HUDEP-2 (cell line): Measurements from ENCODE around the gene CAMTA1.

ENCODE experiments used
- DNase-seq, 76 experiments: peaks; one replicate each; lab custom pipeline; 2025; ENCODE audit not compliant: unreplicated experiment in 76 of 76; lab: John Stamatoyannopoulos, UW

CAMTA1 gene

DNA sequence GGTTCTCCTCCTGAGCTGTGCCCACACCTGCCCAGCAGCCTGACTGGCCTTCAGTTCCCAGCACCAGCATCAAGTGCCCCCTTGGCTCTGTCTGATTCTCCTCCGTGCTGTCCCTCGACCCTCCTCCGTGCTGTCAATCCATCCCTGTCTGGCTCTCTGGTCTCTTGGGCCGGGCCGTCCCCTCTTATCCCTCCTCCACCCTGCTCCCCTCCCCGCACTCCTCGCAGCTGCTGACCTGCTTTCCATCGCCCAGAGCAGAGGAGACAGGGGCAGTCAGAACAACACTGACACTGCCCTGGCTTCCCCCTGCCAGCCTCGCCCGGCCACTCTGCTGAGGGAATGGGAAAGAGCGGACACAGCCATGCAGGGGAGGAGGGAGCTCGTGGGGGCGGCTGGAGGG, 267.4 kb downstream of the CAMTA1 start:
- DNase-seq = no peak

DNA sequence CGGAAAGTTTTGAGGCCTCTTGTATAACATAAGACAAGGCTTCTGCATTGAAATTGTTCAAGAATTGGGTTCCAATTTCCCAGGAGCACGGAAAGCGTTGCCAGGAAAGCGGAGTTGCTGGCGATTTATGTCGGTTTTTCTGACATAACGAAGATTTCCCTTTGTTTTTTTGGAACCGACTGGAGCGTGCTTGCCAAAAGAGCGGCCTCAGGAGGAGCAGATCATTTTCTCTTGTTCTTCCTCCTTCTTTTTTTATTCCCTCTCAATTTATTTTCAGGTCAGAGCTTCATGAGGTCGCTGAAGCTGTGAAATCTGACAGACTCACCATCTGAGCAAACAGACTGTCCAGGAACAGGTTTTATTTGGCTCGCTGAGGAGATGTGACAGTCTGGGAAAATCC, 275.5 kb downstream of the CAMTA1 start:
- no peak for DNase-seq

GRCh38 chr1:7062346-7063061, 277.2 kb downstream of the CAMTA1 start:
- DNase-seq = no peak

GRCh38 chr1:7063981-7064380, 278.7 kb downstream of the CAMTA1 start:
- no peak for DNase-seq

GRCh38 chr1:7068552-7068951, 283.3 kb downstream of the CAMTA1 start:
- DNase-seq = no peak

GRCh38 chr1:7069931-7070330, 284.7 kb downstream of the CAMTA1 start:
- DNase-seq = no peak

GRCh38 chr1:7070389-7071029, 285.3 kb downstream of the CAMTA1 start:
- peak in 38 of 76 experiments; percentile 1 to 55 (median 16) for DNase-seq

GRCh38 chr1:7076117-7076516, 290.9 kb downstream of the CAMTA1 start:
- no peak for DNase-seq

DNA sequence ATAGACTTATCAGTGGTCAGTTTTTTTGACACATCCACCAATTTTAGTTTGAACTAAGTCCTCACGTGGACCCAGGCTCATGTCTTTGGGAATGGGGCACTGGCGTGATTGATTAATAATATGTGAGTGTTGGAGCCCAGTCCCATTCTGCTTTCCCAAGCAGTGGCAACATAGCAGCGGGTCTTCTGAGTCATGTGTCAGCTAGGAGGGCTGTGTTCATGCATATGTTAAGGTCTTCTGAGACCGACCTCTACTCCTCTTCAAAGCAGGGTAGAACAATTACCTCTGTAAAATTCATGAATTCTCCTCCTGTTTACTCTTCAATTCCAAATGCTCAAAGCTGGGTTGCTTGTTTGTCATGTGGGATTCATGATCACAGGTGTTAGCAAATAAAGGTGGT, 291.3 kb downstream of the CAMTA1 start:
- no peak for DNase-seq

GRCh38 chr1:7077136-7077535, 291.9 kb downstream of the CAMTA1 start:
- no peak for DNase-seq

DNA sequence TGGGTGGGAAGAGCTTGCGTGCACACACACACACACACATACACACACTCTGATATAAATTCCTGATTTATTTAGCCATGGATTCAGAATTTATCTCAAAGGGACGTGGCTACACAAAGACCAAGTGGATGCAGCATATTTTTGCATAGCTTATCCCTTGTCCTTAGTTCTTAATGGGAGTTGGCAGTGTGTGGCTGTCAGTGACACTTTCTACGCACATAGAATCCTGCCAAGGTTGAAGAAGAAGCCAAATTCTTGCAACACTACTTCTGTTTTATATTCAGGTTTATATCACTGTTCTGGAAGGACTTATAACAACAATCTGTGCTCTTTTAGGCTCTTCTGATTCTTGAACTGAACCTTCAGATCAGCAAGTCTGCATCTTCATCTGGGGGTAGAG, 292.7 kb downstream of the CAMTA1 start:
- no peak for DNase-seq

DNA sequence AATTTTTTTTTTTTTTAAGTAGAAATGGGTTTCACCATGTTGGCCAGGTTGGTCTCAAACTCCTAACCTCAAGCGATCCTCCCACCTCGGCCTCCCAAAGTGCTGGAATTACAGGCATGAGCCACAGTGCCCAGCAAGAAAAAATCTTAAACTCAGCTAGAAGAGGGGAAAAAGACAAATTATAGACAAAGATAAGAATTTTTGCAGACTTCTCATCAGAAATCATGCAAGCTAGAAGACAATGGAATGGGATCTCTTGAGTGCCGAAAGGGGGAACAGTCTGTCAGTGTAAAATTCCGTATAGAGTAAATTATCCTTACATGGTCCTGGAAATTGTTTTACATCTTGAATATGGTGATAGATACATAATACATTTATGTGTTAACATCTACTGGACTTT, 294.4 kb downstream of the CAMTA1 start:
- DNase-seq = no peak

DNA sequence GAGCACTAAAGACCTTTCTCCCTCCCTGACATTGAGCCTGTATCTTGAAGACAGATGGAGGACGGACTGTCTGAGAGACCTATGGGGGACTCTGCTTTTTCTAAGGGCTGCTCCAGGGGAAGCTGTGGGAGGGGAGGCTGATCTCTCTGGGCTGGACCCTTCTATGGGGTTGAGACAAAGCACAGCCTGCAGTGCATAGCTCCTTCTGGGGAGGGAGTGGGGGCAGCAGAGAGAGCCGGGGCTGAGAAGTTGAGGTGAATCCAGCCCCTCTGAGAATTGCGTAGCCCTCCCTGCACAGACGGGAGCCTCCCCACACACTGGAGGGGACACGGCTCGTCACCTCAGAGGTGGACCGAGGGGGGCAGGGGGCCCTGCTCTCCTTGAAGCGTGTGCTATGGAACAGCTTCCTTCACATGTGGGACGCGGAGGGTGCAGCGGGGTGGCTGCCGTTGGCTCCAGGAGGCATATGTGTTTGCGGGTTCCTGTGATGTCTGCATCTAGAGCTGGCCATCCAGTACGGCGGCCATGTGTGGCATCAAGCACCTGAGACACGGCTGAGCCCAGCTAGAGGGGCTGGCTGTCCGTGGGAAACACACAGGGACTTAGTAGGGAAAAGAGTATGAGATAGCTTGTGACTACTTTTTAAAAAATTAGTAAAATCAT, 299.1 kb downstream of the CAMTA1 start:
- DNase-seq = no peak

DNA sequence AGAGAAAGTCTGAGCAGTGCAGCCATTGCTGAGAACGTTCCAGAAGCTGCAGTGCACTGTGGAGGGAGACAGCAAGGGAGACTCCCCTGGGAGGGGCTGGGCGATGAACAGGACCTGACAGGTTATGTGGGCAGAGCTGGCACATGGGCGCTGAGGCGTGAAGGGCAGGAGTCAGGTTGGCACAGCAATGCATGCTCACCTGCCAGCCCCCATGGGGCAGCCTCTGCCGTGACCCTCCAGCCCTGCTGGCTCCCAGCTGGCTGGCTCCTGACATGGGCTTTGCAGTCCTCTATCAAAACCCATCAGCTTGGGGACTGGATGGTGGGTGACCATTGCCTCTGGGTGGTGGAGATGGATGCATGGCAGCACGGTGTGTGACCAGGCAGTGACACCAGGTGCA, 300.3 kb downstream of the CAMTA1 start:
- no peak for DNase-seq

- DNase-seq = no peak
These were observed 300.9 kb downstream of the CAMTA1 start for GRCh38 chr1:7086106-7086505.

DNA sequence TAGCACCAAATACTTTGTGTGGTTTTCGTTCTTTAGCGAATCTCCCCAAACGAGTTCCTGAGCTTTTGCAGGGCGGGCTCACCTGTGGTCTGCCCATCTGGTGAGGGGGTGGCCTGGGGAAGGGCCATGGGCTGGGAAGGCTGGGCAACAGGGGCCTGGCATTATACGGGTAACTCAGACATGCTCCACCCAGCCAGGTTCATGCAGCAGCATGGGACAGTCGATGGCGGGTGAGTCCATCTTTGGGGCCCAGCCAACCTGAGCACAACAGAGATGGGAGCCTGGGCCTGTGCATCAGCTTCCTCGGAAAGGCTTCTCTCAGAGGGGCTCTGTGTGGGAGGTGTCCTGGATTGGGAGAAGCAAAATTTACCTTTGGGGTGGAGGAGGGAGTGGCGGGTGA, 302.6 kb downstream of the CAMTA1 start:
- DNase-seq = no peak

GRCh38 chr1:7089497-7089896, 304.2 kb downstream of the CAMTA1 start:
- no peak for DNase-seq

DNA sequence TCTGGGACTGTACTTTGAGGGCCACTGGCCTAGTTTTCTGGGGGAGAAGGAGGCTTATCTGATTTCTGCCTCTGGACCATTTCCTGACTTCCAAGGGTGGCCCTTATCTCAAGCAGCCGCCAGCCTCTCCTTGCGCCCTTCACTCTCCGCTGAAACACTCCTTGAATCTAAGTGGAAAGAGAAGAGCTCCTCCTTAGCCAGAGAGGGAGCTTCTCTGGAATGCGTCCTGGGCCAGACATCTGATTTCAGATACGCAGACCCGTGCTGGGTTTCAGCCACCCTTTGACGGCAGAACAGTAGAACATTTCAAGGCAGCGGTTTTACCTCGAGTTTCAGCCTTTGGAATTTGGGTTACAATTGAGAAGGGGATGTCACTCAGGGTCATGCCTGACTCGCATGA, 308.0 kb downstream of the CAMTA1 start:
- no peak for DNase-seq

DNA sequence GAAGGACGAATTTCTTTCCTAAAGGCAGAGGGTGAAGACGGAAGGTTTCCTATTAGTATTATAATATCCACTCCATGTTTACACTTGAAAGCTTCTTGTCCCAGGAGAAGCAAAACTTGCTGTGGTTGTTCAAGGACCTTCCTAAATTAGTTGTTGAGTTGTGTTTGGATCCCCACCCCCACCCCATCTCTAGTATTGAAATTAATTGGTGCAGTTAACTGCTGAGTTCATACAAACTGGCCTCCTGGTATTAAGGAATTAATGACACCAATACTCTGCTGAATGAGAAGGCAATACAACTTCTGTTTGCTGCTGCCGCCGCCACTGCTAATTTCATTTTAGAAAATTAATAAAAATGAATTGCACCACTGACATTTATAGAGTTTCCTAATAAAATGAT, 308.8 kb downstream of the CAMTA1 start:
- no peak for DNase-seq

GRCh38 chr1:7094509-7094908, 309.3 kb downstream of the CAMTA1 start:
- no peak for DNase-seq

DNA sequence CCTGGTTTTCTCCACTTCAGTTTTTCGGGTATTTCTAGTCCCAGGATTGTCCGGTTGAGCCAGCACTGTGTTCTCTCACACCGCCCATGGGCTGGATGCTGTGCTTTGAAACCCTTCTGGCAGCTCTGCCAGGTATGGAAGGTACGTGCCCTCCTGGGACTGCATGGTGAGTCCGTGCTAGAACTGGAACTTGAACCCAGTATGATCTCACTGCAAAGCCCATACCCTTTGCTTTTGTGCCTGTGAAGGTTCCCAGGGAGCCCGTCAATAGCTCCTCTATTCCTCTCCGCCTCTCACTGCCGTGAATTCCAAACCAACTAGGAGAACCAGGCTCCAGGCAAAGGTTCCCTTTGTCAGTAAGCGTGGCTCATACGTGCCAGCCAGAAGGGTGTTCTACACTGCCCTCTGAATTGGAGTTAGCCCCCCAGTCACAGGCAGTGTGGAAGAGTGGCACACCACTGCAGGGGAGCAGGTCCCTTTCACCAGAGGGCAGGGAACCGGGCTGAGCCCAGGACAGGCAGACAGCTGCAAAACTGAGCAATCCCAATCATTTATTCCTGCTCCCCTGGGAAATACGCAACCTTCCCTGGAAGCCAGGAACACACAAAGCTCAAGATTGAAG, 310.2 kb downstream of the CAMTA1 start:
- DNase-seq = no peak
